HG02973 (cell line): Measurements from ENCODE around the gene DTX1.

ENCODE experiments used
- ATAC-seq: cut with Tn5 transposase; IDR thresholded peaks from one replicate; pipeline ENCODE4 v1.9.1; 2021; ENCODE audit warnings: moderate library complexity; ENCODE audit not compliant: unreplicated experiment

The DTX1 gene

DNA sequence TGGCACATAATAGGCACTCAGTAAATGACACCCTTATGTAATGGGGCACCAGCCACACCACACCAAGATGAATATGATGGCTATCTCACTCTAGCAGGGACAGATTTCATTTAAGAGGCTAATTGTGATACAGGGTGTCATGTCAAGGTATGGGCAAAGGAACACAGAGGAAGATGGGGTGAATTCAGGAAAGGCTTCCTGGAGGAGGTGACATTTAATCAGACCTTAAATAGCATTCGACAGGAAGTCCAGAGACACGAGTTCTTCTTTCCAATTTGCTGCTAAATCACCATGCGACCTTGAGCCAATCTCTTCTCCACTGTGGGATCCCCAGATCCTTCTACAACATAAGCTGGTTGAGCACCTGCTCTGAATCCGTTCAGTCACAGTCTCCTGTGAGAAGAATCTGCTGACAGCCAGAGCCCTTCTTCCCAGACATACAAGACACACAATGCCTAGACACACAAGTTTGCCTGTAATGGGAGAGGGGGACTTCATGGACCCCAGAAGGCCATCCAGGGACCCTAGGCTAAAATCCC, 1.5 kb upstream of the DTX1 start:
- ATAC-seq, result no peak

- ATAC-seq, result no peak
These were observed 743 bp upstream of the DTX1 start for GRCh38 chr12:113055594-113056380.

- ATAC-seq, result no peak
These were observed 224 bp upstream of the DTX1 start for GRCh38 chr12:113056381-113056630.

DNA sequence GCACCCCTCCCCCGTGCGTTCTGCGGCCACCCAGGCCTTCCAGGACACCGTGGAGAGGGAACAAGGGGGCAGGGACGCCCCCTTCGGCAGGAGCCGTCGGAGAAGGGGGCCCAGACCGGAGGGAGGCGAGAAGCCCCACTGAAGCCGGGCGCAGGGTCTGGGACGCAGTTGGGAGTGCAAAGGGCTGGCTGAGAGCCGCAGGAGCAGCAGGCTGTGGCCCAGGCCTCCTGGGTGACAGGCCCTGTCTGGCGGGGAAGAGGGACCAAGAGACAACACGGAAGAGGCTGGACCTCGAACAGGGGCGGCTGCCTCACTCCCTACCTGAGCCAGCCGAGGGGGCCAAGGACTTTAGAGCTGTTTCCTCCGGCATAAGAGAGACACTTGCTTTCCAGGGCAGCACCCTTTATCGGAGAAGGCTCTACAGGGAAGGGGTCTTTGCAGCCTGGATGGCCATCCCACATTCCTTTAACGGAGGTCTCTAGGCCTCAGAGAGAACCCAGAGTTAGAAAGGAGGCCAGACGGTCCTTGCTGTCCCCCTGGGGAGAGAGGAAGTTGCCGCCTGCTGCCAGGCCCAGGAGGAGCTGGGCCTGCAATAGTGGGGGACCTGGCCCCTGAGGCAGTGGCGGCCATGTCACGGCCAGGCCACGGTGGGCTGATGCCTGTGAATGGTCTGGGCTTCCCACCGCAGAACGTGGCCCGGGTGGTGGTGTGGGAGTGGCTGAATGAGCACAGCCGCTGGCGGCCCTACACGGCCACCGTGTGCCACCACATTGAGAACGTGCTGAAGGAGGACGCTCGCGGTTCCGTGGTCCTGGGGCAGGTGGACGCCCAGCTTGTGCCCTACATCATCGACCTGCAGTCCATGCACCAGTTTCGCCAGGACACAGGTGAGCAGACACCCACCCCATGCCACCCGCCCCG, 1.3 kb downstream of the DTX1 start:
- ATAC-seq, result no peak

DNA sequence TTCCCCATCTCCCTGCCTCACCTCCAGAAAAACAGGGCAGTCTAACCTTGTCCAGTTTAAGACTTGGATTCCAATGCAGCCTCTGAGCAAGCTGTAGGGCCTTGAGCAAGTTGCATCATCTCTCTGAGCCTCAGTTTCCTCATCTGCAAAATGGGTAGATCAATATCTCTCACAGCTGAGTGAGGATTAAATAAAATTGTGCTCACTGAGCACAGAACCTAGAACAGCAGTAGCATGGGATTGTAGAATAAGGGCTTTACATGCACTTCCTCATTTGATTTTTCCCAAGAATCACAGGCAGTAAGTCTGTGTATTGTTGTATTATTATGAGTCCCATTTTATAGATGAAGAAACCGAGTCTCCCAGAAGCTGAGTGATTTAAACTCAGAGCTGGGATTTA, 2.0 kb downstream of the DTX1 start:
- no peak for ATAC-seq

- no peak for ATAC-seq
These were observed 2.6 kb downstream of the DTX1 start for GRCh38 chr12:113059071-113059595.

- no peak for ATAC-seq
These were observed 3.9 kb downstream of the DTX1 start for GRCh38 chr12:113060336-113060960.

GRCh38 chr12:113061061-113061694, 4.6 kb downstream of the DTX1 start:
- ATAC-seq, result no peak

GRCh38 chr12:113062502-113063395, 6.2 kb downstream of the DTX1 start:
- ATAC-seq, result no peak

GRCh38 chr12:113063396-113064350, 7.1 kb downstream of the DTX1 start:
- ATAC-seq, result no peak

GRCh38 chr12:113064395-113065125, 8.0 kb downstream of the DTX1 start:
- no peak for ATAC-seq

GRCh38 chr12:113065126-113066007, 8.8 kb downstream of the DTX1 start:
- no peak for ATAC-seq

DNA sequence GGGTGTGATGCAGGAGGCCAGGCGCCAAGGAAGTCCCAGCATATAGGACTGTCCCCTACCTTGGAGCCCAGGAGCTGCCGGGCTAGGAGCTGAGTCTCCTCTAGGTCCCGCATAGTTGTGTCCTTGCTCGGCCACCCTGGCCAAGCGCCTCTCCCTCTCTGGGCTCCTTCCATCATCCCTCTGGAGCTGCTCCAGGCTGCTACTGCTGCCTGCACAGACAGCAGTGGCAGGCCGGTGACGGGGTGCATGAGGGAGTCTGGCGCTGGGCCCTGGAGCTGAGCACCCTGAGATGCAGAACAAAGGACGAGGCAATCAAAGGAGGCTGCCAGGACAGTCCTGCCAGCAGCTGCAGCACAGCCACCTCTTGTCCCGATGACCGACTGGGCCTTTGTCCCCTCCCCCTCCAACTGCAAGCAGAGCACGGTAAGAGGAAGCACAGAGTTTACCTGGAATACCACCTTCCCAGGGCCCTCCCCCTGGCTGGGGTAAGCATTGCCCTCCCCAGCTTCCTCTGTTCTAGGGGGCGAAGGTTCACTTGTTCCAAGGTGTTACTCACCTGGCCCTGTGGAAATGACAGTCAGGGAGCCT, 10.4 kb downstream of the DTX1 start:
- no peak for ATAC-seq

DNA sequence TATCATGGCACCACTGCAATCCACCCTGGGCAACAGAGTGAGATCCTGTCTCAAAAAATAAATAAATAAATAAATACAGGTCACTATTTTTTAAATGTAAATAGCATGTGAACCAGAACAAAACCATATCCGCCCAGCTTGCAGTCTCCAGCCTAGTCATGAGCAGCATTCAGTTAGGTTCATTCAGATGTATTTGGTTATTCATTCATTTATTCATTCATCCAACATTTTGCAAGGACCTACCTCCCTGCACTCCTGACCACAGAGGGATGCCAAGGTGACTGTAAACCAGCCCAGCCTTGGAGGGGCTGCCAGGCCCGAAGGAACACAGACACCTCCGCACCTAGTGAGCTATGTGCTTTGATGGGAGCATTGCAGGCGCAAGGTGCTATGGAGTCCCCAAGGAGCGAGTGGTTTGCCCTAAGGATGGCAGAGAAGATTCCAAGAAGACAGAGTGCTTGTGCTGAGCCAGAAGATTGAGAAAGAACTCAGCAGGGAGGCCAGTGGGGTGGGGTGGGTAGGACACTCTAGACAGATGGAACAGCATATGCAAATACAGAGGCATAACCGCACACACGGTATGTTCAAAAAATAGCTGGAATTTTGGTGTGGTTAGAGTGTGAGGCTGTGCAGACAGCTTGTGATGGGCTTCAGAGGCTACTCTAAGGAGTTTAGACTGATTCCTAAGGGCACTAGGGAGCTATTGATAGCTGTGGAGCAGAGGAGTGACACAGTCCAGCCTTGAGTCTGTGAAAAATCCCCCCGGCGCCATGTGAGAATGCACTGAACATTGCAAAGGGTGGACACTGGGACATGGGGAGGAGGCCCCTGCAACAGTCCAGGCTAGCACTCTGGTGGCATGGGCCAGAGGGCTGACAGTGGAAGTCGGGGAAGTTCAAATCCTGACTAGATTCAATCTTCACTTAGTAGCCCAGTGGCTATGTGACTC, 11.7 kb downstream of the DTX1 start:
- no peak for ATAC-seq

GRCh38 chr12:113069149-113069548, 12.6 kb downstream of the DTX1 start:
- ATAC-seq, result no peak

DNA sequence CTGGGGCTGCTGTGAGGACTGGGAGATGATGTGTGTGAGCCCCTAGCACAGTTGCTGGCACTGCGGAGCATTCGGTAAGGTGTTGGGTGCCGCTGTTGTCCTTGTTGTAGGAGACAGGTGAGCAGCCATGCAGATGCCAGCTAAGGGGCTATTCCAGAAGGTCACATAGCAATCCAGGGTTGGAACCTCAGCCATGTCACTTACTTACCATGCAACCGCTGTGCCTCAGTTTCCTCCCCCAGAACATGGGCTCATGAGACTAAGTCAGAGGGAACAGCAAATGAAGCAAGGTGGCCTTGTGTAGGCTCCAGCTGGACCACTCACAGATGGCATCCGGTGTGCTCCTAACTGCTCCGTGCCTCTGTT, 13.2 kb downstream of the DTX1 start:
- ATAC-seq, result no peak
